OCI-LY1 (cell line): ENCODE results near the gene BBS9.

Experiments used
- H2AFZ ChIP-seq: fragments of 200-600 bp; sonication (generic), shearing (Covaris generic); 2 replicates; pipeline ENCODE4 v1.6.0; 2014; ENCODE audit warnings: antibody characterized with exemption, mild to moderate bottlenecking, low read length
- H3F3A ChIP-seq: fragments of 200-600 bp; sonication (generic), shearing (Covaris generic); 2 replicates; pipeline ENCODE4 v1.6.0; 2014; ENCODE audit warnings: mild to moderate bottlenecking, antibody characterized with exemption, low read length, moderate library complexity; ENCODE audit not compliant: insufficient read depth
- H3K27ac ChIP-seq: fragments of 200-600 bp; sonication (generic); 2 replicates; pipeline ENCODE4 v1.5.1; 2014; ENCODE audit warnings: low read length, mixed run types, mild to moderate bottlenecking, low read depth; ENCODE audit not compliant: poor library complexity, severe bottlenecking
- H3K27me3 ChIP-seq: fragments of 200-600 bp; sonication (generic); 2 replicates; pipeline ENCODE4 v1.6.0; 2014; ENCODE audit warnings: antibody characterized with exemption, mild to moderate bottlenecking, low read length, moderate library complexity; ENCODE audit not compliant: insufficient read depth
- H3K36me3 ChIP-seq: fragments of 200-600 bp; sonication (generic); 2 replicates; pipeline ENCODE4 v1.6.1; 2014; ENCODE audit warnings: mild to moderate bottlenecking, antibody characterized with exemption, low read length, moderate library complexity, mixed read lengths; ENCODE audit not compliant: insufficient read depth
- H3K4me1 ChIP-seq: fragments of 200-600 bp; sonication (generic); 2 replicates; pipeline ENCODE4 v1.5.1; 2014; ENCODE audit warnings: mild to moderate bottlenecking, low read length, moderate library complexity; ENCODE audit not compliant: insufficient read depth, severe bottlenecking
- H3K4me2 ChIP-seq: fragments of 200-600 bp; sonication (generic), shearing (Covaris generic); 2 replicates; pipeline ENCODE4 v1.6.1; 2014; ENCODE audit warnings: low read length
- H3K4me3 ChIP-seq: fragments of 200-600 bp; sonication (generic); 2 replicates; pipeline ENCODE4 v1.5.1; 2014; ENCODE audit warnings: low read length, low read depth, mild to moderate bottlenecking, mixed read lengths; ENCODE audit not compliant: poor library complexity, severe bottlenecking
- H3K79me2 ChIP-seq: fragments of 200-600 bp; shearing (Covaris generic); 2 replicates; pipeline ENCODE4 v1.6.1; 2016; ENCODE audit warnings: mixed run types, low read length, mixed read lengths; ENCODE audit not compliant: insufficient read depth
- H3K9ac ChIP-seq: fragments of 200-600 bp; sonication (generic), shearing (Covaris generic); 2 replicates; pipeline ENCODE4 v1.6.1; 2014; ENCODE audit warnings: mild to moderate bottlenecking, low read length, mixed read lengths
- H3K9me2 ChIP-seq: fragments of 200-600 bp; sonication (generic), shearing (Covaris generic); 2 replicates; pipeline ENCODE4 v1.6.1; 2014; ENCODE audit warnings: low read depth, mild to moderate bottlenecking, low read length, mixed read lengths
- H3K9me3 ChIP-seq: fragments of 200-600 bp; shearing (Covaris generic); 2 replicates; pipeline ENCODE4 v1.6.1; 2014; ENCODE audit warnings: low read length, mixed read lengths
- H4K20me1 ChIP-seq: fragments of 200-600 bp; sonication (generic), shearing (Covaris generic); 2 replicates; pipeline ENCODE4 v1.6.0; 2016; ENCODE audit warnings: mild to moderate bottlenecking, low read length; ENCODE audit not compliant: insufficient read depth
- CTCF ChIP-seq: fragments of 200-600 bp; sonication (generic), shearing (Covaris generic); IDR thresholded peaks from 2 replicates; pipeline ENCODE4 v1.5.1; 2017; ENCODE audit warnings: mild to moderate bottlenecking, antibody characterized with exemption, low read length, moderate library complexity, mixed read lengths
- EZH2 ChIP-seq: fragments of 200-600 bp; sonication (generic), shearing (Covaris generic); IDR thresholded peaks from 2 replicates; pipeline ENCODE4 v1.8.0; 2017; ENCODE audit warnings: borderline replicate concordance, mixed run types, mild to moderate bottlenecking, antibody characterized with exemption, low read length, moderate library complexity, mixed read lengths

Gene BBS9

GRCh38 chr7:33221390-33221789 lies 92.0 kb downstream of the BBS9 start:
- Histone ChIP-seq H3K79me2 (no peaks in the 10 kb centered on the region), H3F3A (no peaks in the 10 kb centered on the region), H3K36me3 (no peaks in the 10 kb centered on the region), H3K27ac (no peak overlapping the region), H3K4me3 (no peak overlapping the region), H3K27me3 (no peaks in the 10 kb centered on the region), H3K4me2 (no peak overlapping the region), H3K9me3 (no peaks in the 10 kb centered on the region), H3K9me2 (no peaks in the 10 kb centered on the region), H4K20me1 (no peaks in the 10 kb centered on the region), H3K9ac (no peak overlapping the region), H3K4me1 (no peaks in the 10 kb centered on the region), H2AFZ (no peak overlapping the region)
- TF ChIP-seq EZH2 = no peak
- TF ChIP-seq CTCF = no peak

GRCh38 chr7:33232632-33233145 lies 103.3 kb downstream of the BBS9 start:
- Histone ChIP-seq H3K9me3 (no peaks in the 10 kb centered on the region), H3K79me2 (no peaks in the 10 kb centered on the region), H2AFZ (no peak overlapping the region), H3K27me3 (no peaks in the 10 kb centered on the region), H3F3A (no peaks in the 10 kb centered on the region), H3K4me1 (peaks cover 11% of the 10 kb centered on the region), H3K9ac (no peak overlapping the region), H3K4me2 (no peak overlapping the region), H3K27ac (no peak overlapping the region), H3K36me3 (no peaks in the 10 kb centered on the region), H4K20me1 (no peaks in the 10 kb centered on the region), H3K4me3 (no peak overlapping the region), H3K9me2 (no peaks in the 10 kb centered on the region)
- TF ChIP-seq EZH2 (no peak), CTCF (no peak)

GRCh38 chr7:33233659-33234058 lies 104.3 kb downstream of the BBS9 start:
- Histone ChIP-seq H3K79me2 (no peaks in the 10 kb centered on the region), H3K4me3 (no peak overlapping the region), H3K4me1 (peaks cover 11% of the 10 kb centered on the region), H3K9me3 (no peaks in the 10 kb centered on the region), H3K9me2 (no peaks in the 10 kb centered on the region), H3K36me3 (no peaks in the 10 kb centered on the region), H2AFZ (no peak overlapping the region), H3K27me3 (no peaks in the 10 kb centered on the region), H3K9ac (no peak overlapping the region), H3K4me2 (no peak overlapping the region), H3K27ac (no peak overlapping the region), H3F3A (no peaks in the 10 kb centered on the region), H4K20me1 (no peaks in the 10 kb centered on the region)
- TF ChIP-seq EZH2 (no peak), CTCF (no peak)
